Measurements from ENCODE around the gene PACSIN1. TPM values are rescaled to one million over a fixed set of nuclear protein-coding genes. Genes with fewer than 3 reads are reported as not detected.

The PACSIN1 gene
- total and polyA plus RNA-seq, 2 experiments from 2014 or later: 12.1 to 20.3 TPM

GRCh38 chr6:34570066-34570833 is 104.4 kb downstream of the PACSIN1 start:
- no peak for DNase-seq (ENCODE audit: low read depth in 1 of 2, low spot score in 1 of 2)
- no peak overlapping the region for H3K4me3 ChIP-seq
- no peaks in the 10 kb centered on the region for H3K36me3 ChIP-seq
- H3K4me1 ChIP-seq (ENCODE audit: low read depth): peaks cover 10% of the 10 kb centered on the region
- H3K9me3 ChIP-seq (ENCODE audit: low read depth): no peaks in the 10 kb centered on the region
- H3K27me3 ChIP-seq: no peaks in the 10 kb centered on the region
- no peak overlapping the region for H3K27ac ChIP-seq
- no peak for TF ChIP-seq CTCF (IDR thresholded peaks at IDR 0.05; ENCODE audit: low read depth, low read length)

- H3K27ac ChIP-seq: no peak overlapping the region
- no peak for TF ChIP-seq CTCF (IDR thresholded peaks at IDR 0.05; ENCODE audit: low read depth, low read length)
- H3K36me3 ChIP-seq: no peaks in the 10 kb centered on the region
- DNase-seq (ENCODE audit: low read depth in 1 of 2, low spot score in 1 of 2): peak in 1 of 2 donors; percentile 21
- no peaks in the 10 kb centered on the region for H3K27me3 ChIP-seq
- peaks cover 4% of the 10 kb centered on the region for H3K4me1 ChIP-seq (ENCODE audit: low read depth)
- H3K9me3 ChIP-seq (ENCODE audit: low read depth): no peaks in the 10 kb centered on the region
- no peak overlapping the region for H3K4me3 ChIP-seq
These were observed 105.5 kb downstream of the PACSIN1 start for GRCh38 chr6:34571388-34571787.

GRCh38 chr6:34572021-34572420 is 106.1 kb downstream of the PACSIN1 start:
- Histone ChIP-seq H3K27ac (no peak overlapping the region), H3K27me3 (no peaks in the 10 kb centered on the region), H3K4me1 (ENCODE audit: low read depth) (no peaks in the 10 kb centered on the region), H3K4me3 (no peak overlapping the region), H3K9me3 (ENCODE audit: low read depth) (no peaks in the 10 kb centered on the region), H3K36me3 (no peaks in the 10 kb centered on the region)
- TF ChIP-seq CTCF (IDR thresholded peaks at IDR 0.05; ENCODE audit: low read depth, low read length): no peak
- DNase-seq (ENCODE audit: low read depth in 1 of 2, low spot score in 1 of 2): no peak

- Histone ChIP-seq H3K4me3 (no peak overlapping the region), H3K27ac (no peak overlapping the region), H3K9me3 (ENCODE audit: low read depth) (no peaks in the 10 kb centered on the region), H3K27me3 (no peaks in the 10 kb centered on the region), H3K4me1 (ENCODE audit: low read depth) (no peaks in the 10 kb centered on the region), H3K36me3 (no peaks in the 10 kb centered on the region)
- no peak for TF ChIP-seq CTCF (IDR thresholded peaks at IDR 0.05; ENCODE audit: low read depth, low read length)
- no peak for DNase-seq (ENCODE audit: low read depth in 1 of 2, low spot score in 1 of 2)
These were observed 106.7 kb downstream of the PACSIN1 start for GRCh38 chr6:34572585-34572984.

GRCh38 chr6:34573567-34574183 is 107.8 kb downstream of the PACSIN1 start:
- Histone ChIP-seq H3K4me1 (ENCODE audit: low read depth) (no peaks in the 10 kb centered on the region), H3K27ac (no peak overlapping the region), H3K4me3 (no peak overlapping the region), H3K27me3 (no peaks in the 10 kb centered on the region), H3K36me3 (no peaks in the 10 kb centered on the region), H3K9me3 (ENCODE audit: low read depth) (no peaks in the 10 kb centered on the region)
- TF ChIP-seq CTCF (IDR thresholded peaks at IDR 0.05; ENCODE audit: low read depth, low read length): no peak
- no peak for DNase-seq (ENCODE audit: low read depth in 1 of 2, low spot score in 1 of 2)
